HG03139 (cell line): Measurements from ENCODE around the gene F10.

Source experiments
- ATAC-seq: cut with Tn5 transposase; IDR thresholded peaks from one replicate; pipeline ENCODE4 v1.9.1; 2021; ENCODE audit not compliant: unreplicated experiment

Gene F10

DNA sequence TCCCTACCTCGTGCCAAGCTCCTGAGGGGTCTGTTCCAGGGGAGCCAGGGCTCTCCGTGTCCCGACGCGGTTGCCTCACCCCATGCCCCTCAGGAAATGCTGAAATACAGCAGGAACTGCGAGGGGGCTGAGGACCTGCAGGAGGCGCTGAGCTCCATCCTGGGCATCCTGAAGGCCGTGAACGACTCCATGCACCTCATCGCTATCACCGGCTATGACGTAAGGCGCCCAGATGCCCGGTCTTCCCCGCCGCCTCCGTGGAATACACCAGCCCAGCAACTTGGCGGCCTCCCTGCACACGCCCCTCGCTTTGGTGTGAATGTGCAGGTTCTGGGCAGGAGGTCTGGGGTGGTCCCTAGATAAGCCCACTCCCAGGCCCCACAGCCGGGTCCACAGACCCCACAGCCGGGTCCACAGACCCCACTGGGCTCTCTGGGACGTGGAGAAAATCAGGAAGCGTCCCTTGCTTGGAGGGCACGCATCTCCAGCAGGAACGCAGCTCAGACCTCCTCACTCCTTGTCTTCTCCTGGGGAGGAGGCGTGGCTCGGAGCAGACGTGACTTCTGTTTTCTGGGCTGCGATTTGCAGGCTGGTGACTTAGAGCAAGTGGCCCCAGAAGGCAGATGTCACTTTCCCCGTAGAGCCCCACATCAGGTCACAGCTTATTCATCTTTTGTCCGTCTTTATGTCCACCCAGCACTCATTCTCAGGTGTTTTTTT lies 36.4 kb upstream of the F10 start:
- ATAC-seq = no peak

DNA sequence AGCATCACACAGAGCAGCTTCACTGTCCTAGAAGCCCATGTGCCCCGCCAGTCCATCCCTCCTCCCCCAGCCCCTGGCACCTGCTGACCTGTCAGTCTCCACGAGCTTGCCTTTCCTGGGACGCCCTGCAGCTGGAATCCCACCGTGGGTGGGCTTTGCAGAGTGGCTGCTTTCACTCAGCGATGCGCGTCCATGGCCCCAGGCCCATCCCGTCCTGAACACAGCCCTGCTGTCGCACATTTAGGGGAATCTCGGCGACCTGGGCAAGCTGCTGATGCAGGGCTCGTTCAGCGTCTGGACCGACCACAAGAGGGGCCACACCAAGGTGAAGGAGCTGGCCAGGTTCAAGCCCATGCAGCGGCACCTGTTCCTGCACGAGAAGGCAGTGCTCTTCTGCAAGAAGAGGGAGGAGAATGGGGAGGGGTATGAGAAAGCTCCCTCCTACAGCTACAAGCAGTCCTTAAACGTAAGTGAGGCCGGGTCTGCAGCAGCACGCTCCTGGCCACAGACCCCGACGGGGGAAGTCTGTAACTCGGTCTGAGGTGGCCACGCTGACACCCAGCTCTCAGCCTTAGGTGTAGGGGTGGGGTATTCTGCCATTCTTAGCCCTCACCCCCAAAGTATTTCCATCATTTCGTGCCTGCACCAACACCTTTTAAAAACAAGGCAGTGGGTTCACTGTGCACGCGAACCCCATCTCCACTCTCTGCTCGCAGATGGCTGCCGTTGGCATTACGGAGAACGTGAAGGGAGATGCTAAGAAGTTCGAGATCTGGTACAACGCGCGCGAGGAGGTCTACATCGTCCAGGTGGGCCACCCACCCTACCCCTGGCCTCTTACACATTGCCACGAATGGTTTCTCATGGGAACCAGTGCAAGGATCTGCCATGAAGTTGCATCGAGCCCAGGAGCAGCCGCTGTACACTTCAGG lies 35.3 kb upstream of the F10 start:
- no peak for ATAC-seq

DNA sequence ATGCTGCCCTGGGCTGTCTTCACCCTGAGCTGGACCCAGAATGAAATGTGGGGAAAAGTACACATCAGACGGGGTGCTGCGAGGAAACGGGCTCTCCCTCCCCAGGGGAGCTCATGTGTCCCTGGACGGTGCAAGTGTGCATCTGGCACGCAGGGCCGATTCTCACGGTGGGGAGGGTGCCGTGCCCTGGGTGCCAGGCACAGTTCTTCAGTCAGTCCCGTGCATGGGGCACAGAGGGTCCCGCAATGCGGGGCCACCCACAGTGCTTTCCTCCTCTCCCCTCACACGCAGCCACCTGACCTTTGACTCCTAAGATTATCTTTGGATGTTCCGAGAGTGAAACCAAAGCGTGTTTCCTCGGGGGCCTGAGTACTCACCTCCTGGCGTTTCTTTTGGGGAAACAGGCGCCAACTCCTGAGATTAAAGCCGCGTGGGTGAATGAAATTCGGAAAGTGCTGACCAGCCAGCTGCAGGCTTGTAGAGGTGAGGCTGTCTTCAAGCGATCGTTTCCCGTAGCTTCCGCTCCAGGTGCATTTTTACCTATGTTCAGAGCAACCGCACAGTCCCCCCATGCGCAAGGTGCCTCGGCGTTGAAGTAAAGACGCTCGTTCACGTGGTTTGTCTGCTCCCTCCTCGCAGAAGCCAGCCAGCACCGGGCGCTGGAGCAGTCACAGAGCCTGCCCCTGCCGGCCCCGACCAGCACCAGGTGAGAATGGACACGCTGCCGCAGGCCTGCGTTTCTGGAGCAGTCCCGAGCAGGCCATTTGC lies 34.5 kb upstream of the F10 start:
- no peak for ATAC-seq

DNA sequence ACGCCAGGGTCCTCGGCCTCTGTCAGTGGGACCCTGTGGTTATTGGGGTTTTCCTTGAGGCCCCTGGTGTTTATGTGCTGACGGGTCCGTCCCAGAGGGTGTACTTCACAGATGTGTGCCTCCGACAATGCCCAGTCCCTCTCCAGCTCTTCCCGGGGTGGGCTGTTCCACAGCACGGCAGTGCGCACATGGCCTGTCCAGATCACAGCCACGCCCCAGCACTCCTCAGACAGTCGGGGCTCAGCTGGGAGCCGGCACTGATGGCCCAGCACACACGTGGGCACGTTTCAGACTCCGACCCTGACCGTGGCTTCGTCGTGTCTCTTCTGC lies 33.9 kb upstream of the F10 start:
- no peak for ATAC-seq

DNA sequence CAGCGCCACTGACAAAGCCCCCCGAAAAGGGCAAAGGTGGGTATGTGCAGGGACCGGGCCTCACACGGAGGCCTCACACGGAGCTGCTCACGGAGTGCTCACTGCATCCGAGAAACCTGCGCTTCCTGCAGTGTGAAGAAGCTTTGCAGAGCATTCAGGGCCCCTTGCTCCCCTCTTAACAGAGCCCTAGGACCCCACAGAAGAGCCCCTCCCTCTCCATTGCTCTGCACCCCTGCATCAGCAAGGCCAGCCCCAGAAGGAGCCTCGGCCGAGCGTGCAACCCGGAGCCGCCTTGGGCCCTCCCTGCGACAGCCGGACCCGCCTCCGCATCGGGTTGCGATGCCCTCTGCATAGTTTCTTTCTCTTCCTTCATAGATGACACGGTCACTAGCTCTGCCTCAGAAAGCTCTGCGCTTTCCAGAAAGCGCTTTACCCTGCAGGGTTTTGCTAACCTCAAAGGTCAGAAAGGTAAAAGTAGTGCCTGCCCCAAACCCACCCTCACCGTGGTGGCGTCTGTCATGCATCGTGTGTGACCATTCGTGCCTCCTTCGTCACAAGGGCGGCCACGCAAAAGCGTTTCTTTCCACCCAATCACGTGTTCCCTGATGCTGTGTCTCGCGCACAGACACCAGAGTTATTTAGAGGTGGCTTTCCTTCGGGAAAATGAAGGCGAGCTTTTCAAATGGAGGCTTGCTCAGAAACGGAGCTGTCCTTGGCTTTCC lies 32.7 kb upstream of the F10 start:
- no peak for ATAC-seq

DNA sequence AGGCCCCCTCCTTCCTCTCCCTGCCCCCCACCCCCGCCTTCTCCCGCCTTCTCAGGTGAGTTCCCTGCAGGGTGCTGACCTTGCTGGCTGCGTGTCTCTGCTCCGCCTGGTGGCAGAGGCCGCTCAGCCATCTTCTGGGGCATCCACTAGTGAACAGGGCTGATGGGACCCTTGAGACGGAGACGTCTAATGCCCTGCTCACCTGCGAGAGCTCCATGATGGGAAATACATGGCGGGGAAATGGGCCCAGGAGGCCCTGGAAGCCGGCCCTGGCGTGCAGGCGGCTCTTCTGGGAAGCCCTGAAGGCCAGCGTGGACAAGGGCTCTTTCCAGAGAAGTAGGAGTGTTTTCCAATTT lies 32.2 kb upstream of the F10 start:
- no peak for ATAC-seq

DNA sequence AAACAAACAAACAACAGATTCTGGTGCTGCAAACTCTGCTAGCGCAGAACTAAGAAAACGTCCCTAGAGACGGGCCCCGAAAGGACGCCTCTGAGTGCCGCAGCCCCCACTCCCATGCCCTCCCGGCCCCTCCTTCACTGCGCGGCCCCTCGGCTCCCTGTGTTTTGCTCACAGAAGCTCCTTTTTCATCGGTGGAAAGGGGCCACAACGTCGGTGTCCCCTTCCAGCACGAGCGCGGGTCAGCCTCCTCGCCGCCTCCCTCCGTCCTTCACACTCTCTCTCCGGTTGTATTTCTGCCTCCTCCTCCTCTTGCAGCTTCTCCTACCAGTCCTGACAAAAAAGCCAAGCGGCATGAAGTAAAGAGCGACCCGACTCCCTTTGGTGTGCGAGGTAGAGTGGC lies 31.8 kb upstream of the F10 start:
- no peak for ATAC-seq

DNA sequence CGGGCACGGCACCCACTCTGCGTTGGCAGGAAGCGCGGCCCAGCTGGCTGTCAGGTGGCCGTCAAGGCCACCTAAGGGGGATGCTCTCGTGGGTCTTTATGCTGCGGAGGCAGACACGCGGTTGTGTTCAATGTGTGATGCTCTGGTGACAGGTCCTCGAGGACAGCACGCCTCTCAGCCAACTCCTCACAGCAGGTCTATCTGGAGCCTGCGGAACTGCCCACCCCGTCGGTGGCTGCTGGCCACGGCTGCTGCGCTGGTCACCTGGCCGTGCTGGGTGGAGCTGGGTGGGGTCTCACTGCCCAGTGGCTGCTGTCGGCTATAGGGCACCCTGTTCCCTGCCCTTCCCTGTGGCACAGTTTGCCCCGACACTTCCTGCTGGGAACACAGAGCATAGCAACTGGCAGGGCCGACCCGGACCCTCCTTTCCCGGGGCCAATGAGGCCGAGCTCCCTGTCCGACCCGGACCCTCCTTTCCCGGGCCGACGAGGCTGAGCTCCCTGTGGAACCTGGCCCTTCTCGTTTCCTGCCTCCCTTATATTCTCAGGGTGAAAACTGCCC lies 31.3 kb upstream of the F10 start:
- ATAC-seq = no peak

DNA sequence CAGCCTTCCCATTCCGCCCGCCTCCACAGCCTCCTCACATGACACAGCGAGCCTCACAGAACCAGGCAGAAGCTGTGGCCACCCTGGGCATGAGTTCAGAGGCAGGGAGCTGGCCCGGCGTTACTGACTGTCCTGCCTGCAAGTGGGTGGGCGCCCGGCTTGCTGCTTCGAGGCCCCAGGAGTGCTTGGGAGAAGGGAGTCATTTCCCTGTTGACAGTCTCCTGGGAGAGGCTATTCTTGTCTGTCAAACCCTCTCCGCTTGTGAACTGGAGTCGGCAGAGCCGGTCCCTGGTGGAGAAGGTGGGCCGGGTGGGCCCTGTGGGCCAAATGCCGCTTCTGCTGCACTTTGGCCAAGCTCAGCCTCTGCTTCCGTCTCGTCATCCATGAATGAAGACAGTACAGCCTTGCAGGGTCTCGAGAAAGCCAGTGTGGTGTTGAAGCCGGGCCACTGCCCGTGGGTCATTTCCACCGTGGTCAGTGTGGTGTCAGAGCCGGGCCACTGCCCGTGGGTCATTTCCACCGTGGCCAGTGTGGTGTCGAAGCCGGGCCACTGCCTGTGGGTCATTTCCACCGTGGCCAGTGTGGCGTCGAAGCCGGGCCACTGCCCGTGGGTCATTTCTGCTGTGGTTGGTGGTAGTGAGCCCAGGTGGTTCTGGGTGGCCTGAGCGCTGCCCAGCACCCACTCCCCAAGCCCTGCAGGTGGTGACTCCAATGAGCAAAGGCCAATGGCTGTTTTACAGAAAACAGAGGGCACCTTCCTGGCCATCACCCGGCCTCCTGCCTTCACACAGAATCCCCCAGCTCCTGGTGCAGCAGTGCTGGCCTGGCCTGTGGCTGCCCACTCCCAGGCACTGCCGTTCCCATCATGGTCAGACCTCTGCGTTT lies 30.5 kb upstream of the F10 start:
- ATAC-seq = no peak

DNA sequence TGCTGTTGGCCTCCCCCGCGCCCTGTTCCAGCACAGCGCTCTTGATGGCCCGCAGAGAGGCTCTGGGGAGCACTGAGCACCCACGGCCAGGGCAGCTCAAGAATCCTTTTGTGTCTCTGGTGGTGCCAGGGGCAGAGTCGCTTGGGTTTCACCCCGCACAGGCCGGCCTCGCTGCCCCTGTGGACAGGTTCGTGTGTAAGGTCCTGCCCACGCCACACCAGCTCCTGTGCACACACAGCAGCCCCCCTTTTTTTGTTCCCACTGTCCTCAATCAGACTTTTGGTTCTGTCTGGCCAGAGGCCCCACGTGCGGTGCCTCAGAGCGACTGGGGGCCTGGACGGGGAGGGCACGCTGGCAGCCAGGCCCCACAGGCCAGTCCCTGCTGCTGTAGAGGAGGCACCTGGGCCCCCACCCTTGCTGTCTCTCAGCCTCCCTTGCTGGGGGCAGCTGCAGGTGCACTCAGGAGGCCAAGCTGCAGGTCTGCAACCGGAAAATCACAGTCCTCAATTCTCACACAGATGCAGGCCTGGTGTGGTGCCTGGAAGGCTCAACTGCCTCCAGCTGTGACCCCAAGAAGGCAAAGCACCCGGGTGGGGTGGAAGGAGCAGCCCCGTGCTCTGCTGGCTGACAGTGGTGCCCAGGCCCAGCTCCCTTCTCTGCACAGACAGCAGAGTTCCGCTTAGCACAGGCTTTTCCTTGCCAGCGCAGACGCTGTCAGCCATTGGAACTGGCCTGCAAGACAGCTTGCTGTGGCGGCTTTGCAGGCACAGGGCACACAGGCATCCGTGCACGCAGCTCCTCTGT lies 29.6 kb upstream of the F10 start:
- ATAC-seq = no peak

DNA sequence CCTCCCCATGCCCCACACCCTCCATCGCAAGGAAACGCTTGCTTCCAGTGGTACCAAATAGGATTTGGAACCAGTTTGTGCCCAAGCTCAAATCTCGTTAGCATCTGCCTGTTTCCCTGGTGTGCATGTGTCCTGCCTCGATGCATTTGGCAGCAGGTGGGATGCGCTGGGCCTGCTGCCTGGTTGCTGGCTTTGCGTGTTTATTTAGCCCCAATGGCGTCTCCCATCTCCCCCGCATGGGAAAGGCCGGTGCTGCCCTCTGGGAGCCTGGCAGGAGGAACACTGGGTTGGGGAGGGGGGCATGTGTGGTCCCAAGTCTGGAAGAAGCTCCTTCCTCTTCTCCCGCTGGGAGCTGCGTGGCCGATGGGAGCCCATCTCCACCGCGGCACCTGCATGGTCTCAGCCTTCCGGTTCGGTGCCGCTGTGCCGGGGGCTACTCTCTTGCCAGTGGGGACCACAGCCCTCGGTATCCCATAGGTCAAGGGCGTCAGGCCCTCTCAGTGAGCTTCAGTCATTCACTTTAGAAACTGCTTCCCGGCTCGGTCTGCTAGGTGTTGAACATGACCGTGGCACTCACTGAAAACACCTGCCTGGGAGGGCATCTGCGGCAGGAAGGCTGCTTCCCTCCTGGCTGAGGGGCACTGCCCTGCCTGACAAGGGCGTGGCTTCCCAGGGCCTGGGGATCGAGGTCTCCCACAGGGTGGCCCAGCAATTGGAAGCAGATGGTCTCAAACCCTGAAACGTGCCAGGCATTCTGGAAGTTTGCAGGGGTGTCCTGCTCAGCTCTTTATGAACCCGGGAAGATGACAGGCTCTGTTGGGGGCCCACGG lies 28.8 kb upstream of the F10 start:
- ATAC-seq = no peak

DNA sequence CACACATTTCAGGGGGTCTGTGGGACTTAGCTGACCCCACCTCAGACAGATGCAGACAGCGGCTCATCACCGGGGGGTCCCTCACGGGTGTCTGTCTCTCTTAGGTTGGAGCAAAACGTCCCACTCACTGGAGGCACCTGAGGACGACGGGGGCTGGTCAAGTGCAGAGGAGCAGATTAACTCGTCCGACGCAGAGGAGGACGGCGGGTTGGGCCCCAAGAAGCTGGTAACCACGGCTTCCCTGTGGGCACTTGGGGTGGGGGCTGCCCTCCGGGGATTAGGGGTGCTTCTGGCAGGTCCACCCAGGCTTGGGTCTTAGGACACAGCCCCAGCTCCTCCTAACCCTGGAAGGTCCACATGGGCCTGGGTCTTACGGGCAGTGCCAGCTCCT lies 28.2 kb upstream of the F10 start:
- ATAC-seq = no peak

DNA sequence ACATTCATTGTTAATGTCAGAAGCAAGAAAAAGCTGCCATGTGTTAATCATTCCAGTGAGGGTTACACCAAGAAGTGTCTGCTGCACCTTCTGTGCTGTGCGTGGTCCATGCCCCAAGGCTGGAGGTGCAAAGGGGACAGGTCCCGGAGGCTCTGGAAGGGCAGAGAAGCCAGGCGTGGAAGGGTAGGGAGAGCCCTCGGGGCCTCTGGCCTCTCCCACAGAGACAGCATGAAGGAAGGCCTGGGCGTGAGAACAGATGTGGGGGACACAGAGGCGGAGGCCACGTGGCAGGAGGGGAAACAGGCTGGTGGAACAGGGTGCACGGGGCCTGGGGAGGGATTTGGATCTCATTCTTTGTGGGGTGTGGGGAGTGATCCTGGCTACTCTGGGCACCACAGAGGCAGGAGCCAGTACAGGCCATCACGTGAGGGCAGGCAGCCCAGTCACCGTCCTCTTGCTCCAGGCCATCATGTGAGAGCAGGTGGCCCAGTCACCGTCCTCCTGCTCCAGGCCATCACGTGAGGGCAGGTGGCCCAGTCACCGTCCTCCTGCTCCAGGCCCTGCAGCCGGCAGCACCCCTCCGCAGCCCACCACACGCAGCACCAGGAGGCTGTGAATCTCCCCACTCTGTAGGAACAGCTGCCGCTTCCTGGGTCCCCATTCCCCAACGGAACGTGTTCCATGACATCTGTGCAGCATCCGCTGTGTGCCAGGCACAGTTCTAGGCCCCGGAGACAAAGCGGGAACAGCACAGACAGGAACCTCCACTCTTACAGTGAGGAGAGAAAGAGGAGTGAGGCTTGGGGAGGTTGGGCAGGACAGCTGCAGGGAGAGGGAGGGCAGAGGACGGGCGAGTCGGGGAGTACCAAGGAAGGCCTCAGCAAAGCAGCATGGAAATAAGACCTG lies 27.2 kb upstream of the F10 start:
- ATAC-seq = no peak

DNA sequence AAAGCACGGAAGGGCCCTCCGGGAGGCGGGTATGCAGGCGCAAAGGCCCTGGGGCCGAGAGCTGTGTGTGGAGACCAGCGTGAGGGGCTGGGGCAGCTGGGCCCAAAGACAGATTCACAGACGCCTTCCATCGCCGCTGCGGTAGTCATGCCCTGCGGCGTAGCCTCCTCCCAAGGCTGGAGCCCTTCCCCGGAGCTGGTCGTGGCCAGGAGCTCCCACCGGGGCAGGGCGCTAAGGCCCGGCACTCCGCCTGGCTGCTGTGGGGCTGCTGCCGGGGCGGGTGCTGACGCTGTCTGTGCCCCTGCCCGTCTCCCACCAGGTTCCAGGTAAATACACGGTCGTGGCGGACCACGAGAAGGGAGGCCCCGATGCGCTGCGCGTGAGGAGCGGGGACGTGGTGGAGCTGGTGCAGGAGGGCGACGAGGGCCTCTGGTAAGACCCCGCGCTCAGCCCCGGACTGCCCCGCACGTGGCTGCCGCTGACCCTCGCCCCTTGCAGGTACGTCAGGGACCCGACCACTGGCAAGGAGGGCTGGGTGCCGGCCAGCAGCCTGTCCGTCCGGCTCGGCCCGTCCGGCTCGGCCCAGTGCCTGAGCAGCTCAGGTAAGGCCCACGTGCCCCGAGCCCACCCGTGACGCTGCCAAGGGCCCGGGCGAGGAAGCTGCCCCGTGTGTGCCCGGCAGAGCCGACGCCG lies 26.4 kb upstream of the F10 start:
- no peak for ATAC-seq

DNA sequence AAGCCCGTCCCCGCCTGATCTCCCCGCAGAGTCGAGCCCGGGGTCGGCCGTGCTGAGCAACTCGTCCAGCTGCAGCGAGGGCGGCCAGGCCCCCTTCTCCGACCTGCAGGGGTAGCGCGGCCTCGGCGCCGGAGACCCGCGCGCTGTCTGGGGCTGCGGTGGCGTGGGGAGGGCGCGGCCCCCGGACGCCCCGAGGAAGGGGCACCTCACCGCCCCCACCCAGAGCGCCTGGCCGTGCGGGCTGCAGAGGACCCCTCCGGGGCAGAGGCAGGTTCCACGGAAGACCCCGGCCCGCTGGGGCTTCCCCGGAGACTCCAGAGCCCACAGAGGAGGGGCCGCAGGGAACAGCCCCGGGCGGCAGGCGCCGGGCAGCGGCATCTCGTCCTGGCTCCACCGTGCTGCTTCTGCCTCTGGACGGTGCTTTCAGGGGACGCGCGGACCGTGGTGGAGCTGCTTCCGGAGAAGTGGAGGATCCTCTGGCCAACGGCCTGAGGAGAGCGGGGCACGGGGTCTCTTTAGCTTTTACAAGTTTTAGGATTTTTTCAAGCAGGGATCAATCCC lies 25.8 kb upstream of the F10 start:
- no peak for ATAC-seq

DNA sequence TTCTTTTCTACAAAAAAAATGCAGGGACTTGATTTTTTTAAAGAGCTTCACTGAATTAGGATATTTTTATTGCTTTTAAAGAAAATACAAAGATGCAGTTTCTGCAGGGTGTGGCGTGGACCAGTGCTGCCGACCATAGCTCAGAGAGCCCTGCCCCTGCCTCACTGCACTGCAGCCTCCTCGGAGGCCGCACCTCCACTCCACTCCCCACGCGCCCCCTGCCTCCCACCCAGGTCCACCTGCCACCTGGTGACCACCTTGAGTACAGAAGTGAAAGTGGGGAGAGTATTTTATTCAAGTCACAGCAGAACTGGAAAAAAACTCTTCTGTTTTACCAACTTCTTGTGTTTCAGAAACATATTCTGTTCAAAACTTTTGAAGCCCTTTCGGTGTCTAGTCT lies 24.9 kb upstream of the F10 start:
- ATAC-seq = no peak
